GM21786 (cell line): ENCODE results near the gene PEX10.

Source experiments
- ATAC-seq: cut with Tn5 transposase; IDR thresholded peaks from one replicate; pipeline ENCODE4 v1.9.1; 2021; ENCODE audit not compliant: unreplicated experiment

The PEX10 gene

DNA sequence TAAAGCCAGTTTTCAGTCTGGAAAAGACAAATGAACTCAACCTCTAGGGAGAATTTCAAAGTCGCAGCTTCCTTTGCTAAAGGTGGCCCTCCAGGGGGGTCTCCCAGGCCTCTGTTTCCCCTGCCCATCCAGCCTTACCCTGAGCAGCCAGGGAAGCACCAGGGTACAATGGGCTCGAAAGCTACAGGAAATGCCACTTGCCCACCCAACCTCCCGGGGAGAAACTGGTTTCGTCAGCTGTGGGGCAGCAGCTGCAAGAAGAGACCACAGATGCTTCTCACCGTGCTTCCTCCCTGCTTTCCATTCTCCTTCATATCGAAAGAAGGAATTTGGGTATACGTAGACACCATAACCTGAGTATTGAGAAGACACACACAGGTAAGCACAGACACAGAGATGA lies 22.7 kb downstream of the PEX10 start:
- ATAC-seq, result no peak

- ATAC-seq, result no peak
Measured at GRCh38 chr1:2388004-2388913, 24.1 kb downstream of the PEX10 start.

DNA sequence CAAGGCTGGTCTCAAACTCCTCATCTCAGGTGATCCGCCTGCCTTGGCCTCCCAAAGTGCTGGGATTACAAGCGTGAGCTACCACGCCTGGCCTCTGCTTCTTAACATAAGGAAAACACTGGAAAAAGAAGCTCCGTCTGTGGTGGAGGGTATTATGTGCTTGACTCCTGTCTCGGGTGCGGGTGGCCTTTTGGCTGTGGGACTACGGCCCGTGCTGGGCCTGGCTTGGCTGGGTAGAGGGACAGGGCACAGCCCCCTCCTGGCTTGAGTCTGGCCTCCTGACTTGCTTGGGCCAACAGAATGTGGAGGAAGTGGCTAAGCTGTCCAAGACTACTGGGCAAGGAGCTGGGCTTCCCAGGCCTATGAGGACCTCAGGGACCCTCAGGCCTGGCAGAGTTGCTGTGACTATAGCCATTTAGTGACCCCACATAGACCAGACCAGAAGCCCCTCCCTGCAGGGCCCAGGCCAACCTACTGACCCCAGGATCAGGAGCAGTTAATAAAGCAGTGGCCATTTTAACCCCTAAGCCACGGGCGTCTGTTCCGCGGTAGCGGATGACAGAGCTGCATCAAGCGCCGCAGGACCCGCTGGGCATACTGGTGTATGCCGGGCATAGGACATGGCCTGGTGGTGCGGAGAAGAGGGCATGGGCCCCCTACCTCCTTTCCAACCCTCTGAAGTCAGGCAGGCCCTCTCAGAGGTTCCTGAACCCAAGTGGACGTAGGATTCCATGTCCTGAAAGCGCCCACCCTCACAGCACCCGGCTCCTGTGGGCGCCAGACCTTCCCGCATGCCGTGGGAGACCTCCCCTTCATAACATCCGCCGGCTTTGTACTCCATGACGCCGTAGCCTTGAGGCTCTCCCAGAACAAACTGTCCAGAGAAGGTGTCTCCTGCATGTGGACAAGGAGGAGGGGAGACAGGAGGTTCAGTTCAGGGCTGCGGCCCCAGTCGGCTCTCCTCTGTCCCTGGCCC lies 25.4 kb downstream of the PEX10 start:
- no peak for ATAC-seq

GRCh38 chr1:2385606-2386280 lies 26.6 kb downstream of the PEX10 start:
- no peak for ATAC-seq

DNA sequence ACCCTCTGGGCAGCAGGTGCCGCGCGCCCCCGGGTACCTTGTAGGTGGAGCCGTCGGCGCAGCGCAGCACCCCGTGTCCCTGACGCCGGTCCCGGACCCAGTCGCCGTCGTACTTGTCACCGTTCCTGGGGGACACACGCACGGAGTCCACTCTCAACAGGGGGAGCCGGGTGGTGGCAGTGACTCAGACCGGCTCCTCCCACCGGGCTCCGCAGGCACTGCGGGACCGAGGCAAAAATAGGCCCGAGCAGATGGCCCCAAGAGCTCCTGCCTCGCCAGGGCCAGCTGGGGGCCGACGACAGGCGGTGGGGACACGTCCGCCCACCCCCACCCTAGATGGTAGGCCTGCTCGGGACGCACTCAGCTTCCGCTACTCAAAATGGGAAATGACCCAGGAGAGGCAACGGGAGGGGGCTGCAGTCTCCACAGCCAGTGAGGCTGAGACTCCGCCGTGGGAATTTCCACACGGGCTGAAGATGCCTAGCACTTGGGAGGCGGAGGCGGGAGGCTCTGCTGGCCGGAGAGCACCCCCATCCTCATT lies 27.4 kb downstream of the PEX10 start:
- no peak for ATAC-seq

DNA sequence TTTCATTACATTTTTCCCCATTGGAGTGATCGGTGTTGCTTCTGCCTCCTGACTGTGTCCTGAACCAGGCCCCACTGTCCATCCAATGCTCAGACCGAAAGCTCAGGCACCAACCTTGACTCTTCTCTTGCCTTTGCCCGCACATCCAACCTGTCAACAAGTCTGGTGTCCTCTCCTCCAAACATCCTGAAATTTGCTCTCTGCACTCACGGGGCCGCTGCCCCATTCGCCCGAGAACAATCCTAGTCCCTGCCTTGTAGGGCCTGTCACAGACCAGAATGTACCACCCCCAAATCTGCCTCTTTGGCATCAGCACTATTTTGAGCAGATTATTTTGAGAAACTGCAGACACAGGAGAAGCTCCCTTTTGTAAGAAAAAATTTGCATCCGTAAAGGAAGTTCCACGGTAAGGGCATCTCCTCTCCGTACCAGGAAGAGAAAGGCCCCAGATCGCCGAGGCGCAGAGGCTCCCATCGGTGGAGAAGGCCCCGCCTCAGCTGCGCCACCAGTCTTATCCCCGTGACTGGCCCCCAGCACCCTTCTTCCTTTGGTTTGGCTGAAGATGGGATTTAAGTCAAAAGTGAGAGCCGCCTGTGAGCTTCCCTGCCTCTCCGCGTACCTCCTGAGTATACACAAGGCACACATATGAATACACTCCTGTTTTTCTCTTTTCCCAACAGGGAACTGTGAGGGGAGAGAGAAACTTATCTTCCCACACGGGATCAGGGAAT lies 28.1 kb downstream of the PEX10 start:
- ATAC-seq, result no peak

DNA sequence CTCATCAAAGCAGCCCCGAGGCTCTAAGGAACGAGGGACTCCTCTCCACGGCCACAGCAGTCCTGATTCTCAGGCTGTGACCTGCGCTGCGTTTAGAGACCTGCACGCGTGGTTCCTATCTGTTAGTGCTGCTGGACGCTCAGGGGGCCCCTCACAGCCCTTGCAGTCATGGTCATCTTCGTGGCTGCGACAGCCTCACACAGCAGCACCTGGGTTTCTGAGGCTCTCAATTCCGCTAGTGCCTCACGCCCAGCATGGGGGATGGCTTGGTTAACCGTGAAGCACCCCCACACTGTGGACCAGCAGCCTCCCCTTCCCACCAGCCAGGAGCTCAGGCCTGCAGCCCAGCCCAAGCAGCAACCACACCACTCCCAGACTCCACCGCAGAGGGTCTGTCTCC lies 28.8 kb downstream of the PEX10 start:
- no peak for ATAC-seq

DNA sequence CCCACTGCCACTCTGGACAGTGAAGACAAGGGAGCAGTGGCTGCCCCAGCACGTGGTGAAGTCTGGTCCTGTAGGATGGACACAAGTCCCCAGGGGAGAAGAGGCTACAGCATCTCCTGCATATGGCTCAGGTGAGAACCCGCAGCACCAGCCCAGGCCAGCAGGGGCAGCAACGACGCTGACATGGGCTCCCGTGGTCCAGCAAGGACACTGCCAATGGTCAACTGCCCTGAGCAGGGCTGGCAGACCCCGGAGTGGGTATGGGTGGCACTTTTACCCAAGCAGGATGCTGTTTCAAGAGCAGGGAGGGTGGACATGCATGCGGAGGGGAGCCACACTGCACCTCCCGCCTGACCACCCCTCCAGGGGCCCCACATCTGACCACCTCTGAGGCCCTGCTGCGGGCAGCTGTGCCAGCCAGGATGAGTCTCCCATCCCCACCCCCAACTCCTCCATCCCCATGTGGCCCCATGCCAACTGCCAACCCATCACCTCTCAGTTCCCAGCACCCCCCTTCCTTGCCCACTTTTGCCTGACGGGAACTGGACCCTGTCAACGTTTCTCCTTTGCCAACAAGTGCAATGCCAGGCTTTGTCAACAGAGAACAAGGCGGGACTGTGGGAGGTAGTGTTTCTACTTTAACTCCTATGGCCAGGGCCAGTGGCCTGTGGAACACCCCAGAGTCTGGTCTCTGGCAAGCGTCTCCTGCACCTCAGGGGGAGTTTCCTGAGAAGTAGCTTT lies 29.6 kb downstream of the PEX10 start:
- no peak for ATAC-seq

GRCh38 chr1:2381741-2382620 lies 30.4 kb downstream of the PEX10 start:
- no peak for ATAC-seq

GRCh38 chr1:2380816-2381591 lies 31.4 kb downstream of the PEX10 start:
- no peak for ATAC-seq

DNA sequence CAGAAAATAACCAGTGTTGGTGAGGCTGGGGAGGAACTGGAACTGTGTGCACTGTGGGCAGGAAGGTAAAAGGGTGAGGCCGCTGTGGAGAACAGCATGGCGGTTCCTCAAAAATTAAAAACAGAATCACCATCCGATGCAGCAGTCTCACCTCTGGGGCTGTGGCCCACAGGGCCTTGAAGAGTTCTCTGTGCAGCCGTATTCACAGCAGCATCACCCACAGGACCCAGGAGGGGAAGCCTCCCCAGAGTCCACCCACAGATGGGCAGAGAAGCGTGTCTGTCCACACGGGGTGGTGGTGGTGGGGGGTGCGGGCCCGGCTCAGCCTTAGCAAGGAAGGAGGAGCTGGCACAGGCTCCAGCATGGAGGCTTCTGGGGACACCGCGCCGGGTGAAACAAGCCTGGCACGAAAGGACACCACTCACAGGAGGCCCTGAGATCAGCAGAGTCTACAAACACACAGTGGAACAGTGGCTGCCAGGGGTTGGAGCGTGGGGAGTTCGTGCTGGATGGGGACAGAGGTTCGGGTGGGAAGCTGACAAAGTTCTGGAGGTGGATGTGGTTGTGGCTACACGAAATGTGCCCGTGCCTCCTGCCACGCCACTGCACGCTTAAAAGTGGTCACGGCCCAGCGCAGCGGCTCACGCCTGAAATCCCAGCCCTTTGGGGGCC lies 32.5 kb downstream of the PEX10 start:
- no peak for ATAC-seq

- ATAC-seq, result no peak
Measured at GRCh38 chr1:2378956-2379732, 33.2 kb downstream of the PEX10 start.

- ATAC-seq, result no peak
Measured at GRCh38 chr1:2378441-2378851, 33.9 kb downstream of the PEX10 start.

GRCh38 chr1:2377751-2378440 lies 34.5 kb downstream of the PEX10 start:
- ATAC-seq, result no peak

DNA sequence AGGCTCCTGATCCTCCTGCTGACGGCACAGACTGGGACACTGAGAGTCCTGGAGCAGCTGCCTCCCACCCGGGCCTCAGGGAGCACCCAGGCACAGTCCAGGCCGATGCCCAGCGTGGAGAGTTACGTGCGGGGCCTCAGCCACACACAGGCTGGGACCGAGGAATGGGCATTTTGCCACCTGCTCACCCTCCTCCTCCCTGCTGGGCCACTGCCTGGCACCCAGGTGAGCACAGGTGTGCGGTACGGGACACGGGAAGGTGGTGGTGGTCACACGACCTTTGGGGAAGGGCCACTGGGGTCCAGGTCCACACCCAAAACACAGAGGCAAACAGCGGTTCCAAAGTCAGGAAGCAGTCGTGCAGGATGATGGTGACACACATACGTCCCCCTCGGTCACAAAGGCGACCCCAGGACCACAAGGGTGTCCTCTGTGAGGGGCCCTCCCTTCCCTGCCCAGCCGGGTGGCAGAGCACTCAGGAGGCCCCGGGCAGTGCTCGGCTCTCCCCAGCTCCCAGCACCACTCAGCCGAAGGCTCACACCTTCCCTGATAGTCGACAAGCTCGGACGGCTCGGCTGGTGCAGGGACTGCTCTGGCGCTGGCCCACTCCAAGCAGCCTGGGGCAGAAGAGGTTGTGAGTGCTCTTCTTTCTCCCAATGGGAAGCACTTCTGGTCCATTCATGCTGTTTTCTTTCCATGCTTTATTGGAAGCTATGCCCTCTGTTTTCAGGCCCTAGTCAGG lies 35.3 kb downstream of the PEX10 start:
- no peak for ATAC-seq
